Left ventricle myocardium inferior (tissue), 1 donor: Measurements from ENCODE around the gene MASP1. TPM values are rescaled to one million over a fixed set of nuclear protein-coding genes. Genes with fewer than 3 reads are reported as not detected.
"Not testable (repeated sequence)": the region's sequence is repeated elsewhere in the genome, so short reads cannot be mapped to it uniquely, and the experiment has no call there.

Experiments
- DNase-seq: peaks from one replicate; pipeline ENCODE4 v3.0.0-alpha.2; 2020
- H3K27ac ChIP-seq: fragments of 200-600 bp; replicated peaks from 2 replicates; pipeline ENCODE4 v1.8.0; 2021
- H3K27me3 ChIP-seq: fragments of 200-600 bp; 2 replicates; pipeline ENCODE4 v1.8.0; 2021; ENCODE audit warnings: low read depth
- H3K36me3 ChIP-seq: fragments of 200-600 bp; 2 replicates; pipeline ENCODE4 v1.8.0; 2021
- H3K4me1 ChIP-seq: fragments of 200-600 bp; 2 replicates; pipeline ENCODE4 v1.8.0; 2021
- H3K4me3 ChIP-seq: fragments of 200-600 bp; 2 replicates; pipeline ENCODE4 v1.8.0; 2021; ENCODE audit warnings: mild to moderate bottlenecking, moderate library complexity
- H3K9me3 ChIP-seq: fragments of 200-600 bp; replicated peaks from 2 replicates; pipeline ENCODE4 v1.8.0; 2021
- CTCF ChIP-seq: fragments of 200-600 bp; IDR thresholded peaks from 2 replicates; pipeline ENCODE4 v1.8.0; 2021; ENCODE audit warnings: antibody characterized with exemption, mild to moderate bottlenecking, borderline replicate concordance
- intact Hi-C: fragments of 100-400 bp; cut with micrococcal nuclease; formaldehyde crosslinking; loops from one replicate; pipeline ENCODE4 v1.11.0; 2022
- total RNA-seq: library from RNA; stranded (reverse); fragmentation: NEBNext Ultra II Directional; extraction: Animal tissue kit (Norgen Biotek cat#: 25700); gene quantifications from one replicate; pipeline ENCODE4 v1.2.1, GENCODE V29; 2021
- donor health status: DM: no; HTN: yes; CAD: no; lungs with severe emphysema.

MASP1 gene
- total RNA-seq, 1 donor from 2014 or later = 214 TPM

GRCh38 chr3:187242900-187243299, 48.6 kb downstream of the MASP1 start:
- intact Hi-C loops = no loop called here
- Histone ChIP-seq H3K36me3 (no peaks in the 10 kb centered on the region), H3K4me3 (no peak overlapping the region), H3K9me3 (no peaks in the 10 kb centered on the region), H3K27me3 (no peaks in the 10 kb centered on the region), H3K27ac (no peak overlapping the region), H3K4me1 (no peaks in the 10 kb centered on the region)
- TF ChIP-seq CTCF = no peak
- DNase-seq = no peak

- H3K36me3 ChIP-seq = no peaks in the 10 kb centered on the region
- H3K27ac ChIP-seq = no peak overlapping the region
- no peaks in the 10 kb centered on the region for H3K9me3 ChIP-seq
- H3K4me1 ChIP-seq = no peaks in the 10 kb centered on the region
- no peak for TF ChIP-seq CTCF
- no peak for DNase-seq
- H3K4me3 ChIP-seq = no peak overlapping the region
- intact Hi-C loops = no loop called here
- H3K27me3 ChIP-seq = no peaks in the 10 kb centered on the region
Measured at GRCh38 chr3:187242435-187242834, 49.1 kb downstream of the MASP1 start.

- H3K27ac ChIP-seq, intact Hi-C loops, H3K9me3 ChIP-seq, DNase-seq, H3K36me3 ChIP-seq, H3K4me3 ChIP-seq, H3K4me1 ChIP-seq, H3K27me3 ChIP-seq: not testable (repeated sequence)
Measured at GRCh38 chr3:187238835-187239234, 52.7 kb downstream of the MASP1 start.

GRCh38 chr3:187238239-187238638, 53.3 kb downstream of the MASP1 start:
- no peaks in the 10 kb centered on the region for H3K9me3 ChIP-seq
- no peaks in the 10 kb centered on the region for H3K36me3 ChIP-seq
- DNase-seq = no peak
- TF ChIP-seq CTCF = no peak
- H3K27ac ChIP-seq = no peak overlapping the region
- H3K4me3 ChIP-seq = no peak overlapping the region
- H3K27me3 ChIP-seq = no peaks in the 10 kb centered on the region
- no peaks in the 10 kb centered on the region for H3K4me1 ChIP-seq
- intact Hi-C loops = no loop called here

- no peak for DNase-seq
- no peak for TF ChIP-seq CTCF
- Histone ChIP-seq H3K36me3 (no peaks in the 10 kb centered on the region), H3K4me1 (no peaks in the 10 kb centered on the region), H3K9me3 (no peaks in the 10 kb centered on the region), H3K4me3 (no peak overlapping the region), H3K27ac (no peak overlapping the region), H3K27me3 (no peaks in the 10 kb centered on the region)
- intact Hi-C loops = no loop called here
Measured at GRCh38 chr3:187237741-187238140, 53.8 kb downstream of the MASP1 start.

GRCh38 chr3:187236962-187237361, 54.6 kb downstream of the MASP1 start:
- intact Hi-C loops = no loop called here
- no peaks in the 10 kb centered on the region for H3K27me3 ChIP-seq
- H3K4me1 ChIP-seq = no peaks in the 10 kb centered on the region
- no peak for DNase-seq
- no peak for TF ChIP-seq CTCF
- H3K36me3 ChIP-seq = no peaks in the 10 kb centered on the region
- H3K4me3 ChIP-seq = no peak overlapping the region
- no peaks in the 10 kb centered on the region for H3K9me3 ChIP-seq
- H3K27ac ChIP-seq = no peak overlapping the region
